ENCODE data around the gene GNAQ.

The GNAQ gene

DNA sequence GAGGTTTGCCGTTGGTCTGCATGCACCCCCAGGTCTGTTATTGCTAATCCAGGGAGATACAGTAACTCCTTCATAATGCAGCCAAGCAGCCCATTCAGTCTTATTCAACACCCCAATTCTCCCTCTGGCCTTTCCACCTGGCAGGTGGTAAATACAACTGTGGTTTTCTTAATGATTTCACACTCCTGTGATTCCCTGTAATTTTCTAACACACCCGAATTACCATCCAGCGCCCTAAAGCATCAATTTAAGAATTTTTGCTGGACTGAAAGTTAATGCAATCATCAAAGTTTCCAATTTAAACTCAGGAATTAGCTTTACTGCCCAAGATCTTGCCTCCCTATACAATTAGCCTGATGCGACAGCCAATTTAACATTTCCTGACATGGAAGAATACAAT, 62.5 kb downstream of the GNAQ start:
- DNase-seq = no peak

DNA sequence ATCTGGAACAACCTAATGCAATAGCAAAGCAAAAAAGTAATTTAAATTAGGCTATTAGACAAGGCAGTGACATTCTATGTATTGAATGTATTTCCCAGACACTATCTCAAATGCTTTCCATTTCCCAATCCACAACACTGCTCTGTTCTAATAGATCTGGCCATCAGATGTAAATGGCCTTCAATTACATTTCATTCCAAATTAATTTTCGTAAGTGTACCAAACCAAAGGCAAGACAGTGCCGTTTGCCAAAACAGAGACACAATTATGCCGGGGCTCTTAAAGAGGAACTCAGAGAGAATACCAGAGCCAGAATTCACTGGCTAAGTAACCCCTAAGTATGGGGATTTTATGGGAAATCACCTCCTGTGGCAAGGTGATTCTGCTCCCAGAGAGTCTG, 63.1 kb downstream of the GNAQ start:
- no peak for DNase-seq

DNA sequence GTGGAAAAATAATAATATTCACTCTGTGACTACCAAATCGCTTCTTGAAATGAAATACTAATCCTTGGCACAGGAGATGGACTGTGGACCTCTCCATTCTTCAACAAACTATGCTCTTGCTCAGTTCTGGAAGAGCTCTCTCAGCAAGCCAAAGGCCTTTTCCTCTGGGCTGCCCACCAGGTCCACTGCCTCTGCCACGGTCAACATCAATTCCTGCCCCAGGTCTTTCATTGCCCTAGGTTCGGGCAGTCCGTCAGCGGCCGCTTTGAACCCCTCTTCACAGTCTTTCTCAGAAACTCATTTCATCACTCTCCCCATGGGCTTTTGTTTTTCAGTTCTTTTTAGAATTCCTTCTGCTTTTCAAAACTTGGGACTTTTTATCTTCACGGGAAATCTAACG, 64.9 kb downstream of the GNAQ start:
- DNase-seq = no peak

DNA sequence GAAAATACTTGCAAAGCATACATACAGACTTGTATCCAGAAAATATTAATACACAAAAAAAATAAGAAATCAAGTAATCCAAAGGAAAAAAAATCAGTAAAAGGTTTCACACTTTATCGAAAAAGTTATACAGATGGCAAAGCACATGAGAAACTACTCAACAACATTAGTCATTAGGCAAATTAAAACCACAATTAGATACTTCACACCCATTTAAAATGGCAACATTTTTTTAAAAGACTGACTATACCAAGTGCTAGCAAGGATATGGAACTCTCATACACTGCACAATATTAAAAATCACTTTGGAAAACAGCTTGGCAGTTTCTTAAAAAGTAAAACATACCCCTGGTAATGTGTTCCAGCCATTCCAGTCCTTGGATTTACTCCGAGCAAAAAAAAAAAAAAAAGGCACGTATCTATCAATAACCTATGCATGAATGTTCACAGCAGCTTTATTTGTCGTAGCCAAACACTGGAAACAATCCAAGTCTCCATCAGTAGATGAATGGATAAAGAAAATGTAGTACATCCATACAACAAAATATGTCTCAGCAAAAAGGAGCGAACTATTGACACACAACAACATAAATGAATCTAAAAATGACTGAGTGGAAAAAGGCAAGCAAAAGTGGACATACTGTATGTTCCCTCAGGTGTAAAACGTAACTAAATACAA, 66.0 kb downstream of the GNAQ start:
- DNase-seq = peak; percentile 35

DNA sequence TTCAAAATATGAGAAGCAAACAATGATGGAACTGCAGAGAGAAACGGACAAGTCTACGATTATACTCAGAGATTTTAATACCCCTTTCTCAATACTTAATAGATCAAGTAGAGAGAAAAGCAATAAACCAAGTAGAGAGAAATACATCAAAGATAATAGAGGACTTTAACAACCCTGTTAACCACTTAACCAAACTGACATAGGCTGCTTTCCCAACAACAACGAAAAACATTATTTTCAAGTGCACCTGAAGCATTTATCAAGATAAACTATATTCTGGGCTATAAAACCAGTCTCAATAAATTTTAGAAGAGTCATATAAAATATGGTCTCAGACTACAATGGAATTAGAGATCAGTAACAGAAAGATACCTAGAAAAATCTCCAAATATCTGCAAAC, 67.4 kb downstream of the GNAQ start:
- DNase-seq = no peak

DNA sequence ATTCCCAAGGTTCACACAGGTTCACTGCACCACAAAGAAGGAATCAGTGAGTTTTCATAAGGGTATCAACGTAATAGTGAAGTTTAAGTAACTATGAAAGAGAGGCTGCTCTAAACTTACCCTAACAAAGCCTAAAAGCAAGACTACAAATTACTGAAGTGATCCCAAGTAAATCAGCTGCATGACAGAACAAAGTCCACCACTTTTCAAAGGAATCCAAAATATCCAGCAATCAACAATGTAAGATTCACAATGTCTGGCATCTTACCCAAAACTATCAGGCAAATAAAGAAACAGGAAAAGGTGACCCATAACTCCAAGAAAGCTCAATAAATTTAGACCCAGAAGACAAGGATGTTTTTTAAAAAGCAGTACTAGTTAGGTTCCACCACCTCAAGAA, 70.1 kb downstream of the GNAQ start:
- DNase-seq = no peak

DNA sequence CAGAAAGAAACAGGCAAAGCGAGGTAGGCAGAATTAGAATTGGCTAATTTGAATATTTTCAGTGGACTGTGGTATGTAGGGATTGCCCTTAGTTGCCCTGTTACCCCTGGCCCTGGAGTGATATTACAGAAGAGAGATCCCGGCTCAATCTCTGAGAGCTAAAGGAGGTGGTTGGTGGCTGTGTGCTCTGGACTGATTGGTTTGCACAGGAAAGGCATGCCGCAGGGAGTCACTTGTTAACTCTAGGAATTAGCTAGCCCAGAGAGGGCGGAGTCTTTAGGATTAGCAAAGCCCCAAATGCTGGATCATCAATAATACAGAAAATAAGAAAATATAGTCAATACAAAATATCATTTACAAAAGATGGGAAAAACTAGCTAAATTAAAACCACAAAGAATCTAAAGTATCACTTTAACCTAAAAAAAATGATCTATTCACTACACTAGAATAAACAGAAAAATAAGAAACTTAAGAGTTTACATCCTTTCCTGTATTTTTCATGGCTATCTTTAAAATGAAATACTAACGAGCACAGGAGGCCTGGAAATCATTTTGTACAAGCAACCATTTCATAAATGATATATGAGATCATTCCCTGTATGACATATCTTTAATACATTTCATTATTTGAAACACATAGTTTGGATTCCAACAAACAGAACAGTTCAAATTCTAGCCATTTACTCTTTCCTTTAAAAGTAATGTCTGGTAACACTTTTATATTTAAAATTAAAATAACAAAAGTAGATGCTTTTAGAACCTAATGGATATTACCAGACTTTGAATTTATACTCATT, 71.1 kb downstream of the GNAQ start:
- DNase-seq = no peak

DNA sequence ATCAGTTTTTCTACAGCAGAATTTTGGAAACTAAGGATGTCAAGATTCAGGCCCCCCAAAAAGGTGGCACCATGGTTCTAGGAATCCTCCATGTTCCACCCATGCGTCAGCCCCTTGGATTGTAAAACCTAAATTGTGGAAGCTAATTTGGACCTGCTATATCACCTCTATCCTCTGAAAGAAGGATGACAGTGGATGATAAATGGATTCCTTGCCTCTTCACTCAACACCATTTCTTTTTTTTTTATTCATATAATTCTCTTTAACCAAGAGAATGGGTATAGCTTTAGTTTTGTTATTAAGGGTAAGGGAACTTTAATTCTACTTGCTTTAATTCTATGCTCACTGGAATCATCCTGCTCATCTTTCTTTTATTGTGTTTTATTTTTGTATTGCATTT, 71.8 kb downstream of the GNAQ start:
- DNase-seq = no peak

DNA sequence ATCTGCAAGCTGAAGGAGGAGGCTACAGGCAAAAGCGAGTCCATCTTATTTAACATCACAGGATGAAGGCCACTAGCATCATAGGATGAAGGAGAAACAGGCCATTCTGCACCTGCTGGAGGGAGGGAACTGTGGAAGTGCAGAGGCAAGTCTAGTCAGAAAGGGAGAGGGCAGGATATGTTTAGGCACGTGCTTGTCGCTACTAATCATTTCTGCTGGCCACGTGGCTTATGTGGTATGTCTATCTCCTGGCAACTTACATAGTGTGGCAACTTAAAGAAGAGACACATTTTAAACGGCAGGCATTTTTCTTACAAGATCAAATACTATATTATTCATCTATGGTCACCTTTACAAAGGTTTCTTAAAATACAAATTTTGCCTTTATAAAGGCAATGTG, 74.0 kb downstream of the GNAQ start:
- DNase-seq = no peak

DNA sequence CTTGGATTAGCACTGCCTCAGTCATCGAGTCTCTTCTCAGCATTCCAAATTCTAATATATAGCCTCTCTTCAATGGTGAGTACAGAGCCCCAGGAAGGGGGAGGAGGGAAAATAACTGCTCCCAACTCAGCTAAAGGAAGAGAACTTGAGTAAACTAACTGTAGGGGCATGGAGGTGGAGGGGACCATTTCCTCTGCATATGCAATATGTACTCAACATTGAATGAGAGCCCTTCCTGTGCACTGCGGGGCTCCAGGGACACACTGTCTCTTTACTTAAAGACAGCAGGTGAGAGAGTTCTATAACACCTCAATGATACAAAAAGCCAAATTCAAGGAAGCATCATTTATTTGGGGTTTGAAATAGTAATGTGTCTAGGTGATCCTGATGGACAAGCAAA, 75.1 kb downstream of the GNAQ start:
- DNase-seq = no peak

DNA sequence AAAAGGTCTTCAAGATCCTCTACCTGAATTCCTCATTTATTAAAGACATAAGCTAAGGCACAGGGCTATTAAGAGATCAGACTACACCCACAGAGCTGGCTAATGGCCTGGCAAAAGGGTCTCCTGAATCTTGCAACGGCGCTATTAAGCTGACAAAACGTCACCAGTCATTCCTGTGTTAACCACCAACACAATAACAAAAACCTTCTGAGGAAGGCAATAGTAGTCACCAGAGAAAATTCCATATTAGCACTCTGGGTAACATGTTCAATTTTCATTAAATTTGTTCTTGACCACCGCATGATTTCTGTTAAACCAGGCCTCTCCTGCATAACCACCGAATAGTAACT, 77.0 kb downstream of the GNAQ start:
- DNase-seq = no peak

DNA sequence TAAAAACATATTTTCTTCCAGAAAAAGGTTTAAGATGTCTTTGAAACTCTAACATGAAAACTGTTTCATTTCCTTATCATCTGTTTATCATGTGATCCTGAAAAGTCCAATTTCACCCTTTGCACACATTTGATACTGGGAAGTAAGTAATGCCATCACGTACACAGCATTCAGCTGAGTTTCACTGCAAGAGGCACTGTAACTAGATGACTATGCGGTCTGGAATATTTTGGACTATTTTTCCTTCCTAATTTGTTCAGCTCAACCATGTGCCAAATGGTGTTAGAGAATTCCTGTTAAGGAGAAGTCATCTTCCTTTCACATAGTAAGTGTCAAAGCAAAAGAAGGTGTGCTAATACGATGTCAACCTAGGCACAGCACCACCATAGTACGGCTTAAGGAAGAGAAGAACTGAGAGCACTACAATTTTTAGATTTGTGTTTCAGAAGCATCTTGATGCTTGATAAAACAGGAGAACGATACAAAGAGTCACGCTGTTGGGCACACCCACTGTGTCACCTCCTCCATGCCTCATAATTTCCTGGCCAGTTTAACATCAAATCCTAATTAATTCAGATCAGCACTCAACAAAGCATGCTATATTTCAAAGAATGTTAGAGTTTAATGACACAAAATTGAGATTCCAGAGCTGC, 77.5 kb downstream of the GNAQ start:
- no peak for DNase-seq

DNA sequence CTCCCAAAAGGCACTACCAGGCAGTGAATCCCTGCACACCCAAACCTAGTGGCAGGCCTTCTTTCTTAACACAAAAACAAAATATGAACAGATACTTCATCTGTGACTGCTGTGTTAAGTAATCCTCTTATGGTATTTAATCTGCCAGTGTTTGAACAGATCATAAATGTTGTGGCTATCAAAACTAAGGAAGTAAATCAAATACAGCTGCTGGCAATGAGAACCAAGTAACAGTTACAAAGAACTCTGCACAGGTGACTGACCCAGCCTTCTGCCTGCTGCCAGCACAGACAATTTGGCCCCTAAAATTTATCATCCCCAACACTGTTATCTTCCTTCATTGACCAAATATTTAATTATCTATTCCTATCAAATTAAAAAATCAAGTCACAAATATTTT, 78.0 kb downstream of the GNAQ start:
- DNase-seq = peak; percentile 58

DNA sequence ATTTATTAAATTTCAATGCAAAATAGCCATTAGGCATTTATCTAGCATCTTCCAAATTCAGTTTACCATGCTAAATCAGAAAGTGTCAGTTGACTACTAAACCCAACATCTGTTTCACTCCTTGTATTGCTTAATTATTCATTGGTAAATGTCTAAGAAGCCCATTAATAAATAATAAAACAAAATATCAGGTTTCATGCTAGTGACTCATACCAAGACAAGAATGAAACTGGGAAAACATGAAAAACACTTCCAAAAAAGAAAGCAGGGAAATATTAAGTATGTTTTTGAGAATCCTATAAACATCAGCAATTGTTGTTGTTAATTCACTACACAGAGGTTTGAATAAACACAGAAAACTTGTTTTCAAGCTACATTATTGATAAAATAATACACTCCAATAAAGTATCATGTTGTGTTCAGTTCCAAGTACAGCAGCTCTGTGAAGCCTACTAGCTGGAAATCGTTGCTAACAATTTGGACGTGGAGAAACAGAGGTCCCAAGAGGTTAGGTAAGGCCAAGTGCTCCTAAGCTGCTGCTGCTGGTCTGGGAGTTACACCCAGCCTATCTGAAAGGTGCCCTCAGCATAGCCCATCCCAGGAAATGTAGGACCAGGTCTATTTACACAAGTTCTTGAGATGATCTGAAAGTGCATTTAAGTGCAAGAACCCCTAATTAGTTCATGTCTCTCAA, 78.8 kb downstream of the GNAQ start:
- DNase-seq = peak; percentile 54

DNA sequence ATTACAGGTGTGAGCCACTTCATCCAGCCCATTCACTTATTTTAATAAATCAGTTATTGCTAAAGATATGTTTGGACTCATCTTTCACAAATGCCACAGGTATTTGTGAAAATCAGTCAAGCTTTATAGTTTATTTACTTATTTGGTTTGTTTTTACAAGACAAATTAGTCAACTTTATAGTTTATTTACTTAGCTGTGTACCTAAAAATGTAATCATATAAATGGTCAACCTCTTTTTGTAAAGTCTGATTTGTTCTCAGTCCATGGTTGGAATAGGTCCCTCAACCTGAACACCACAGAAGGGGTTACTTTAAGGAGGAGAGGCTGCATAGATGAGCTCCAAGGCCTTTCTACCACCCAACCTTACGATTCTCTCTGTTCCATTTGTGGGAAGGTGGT, 80.2 kb downstream of the GNAQ start:
- no peak for DNase-seq

DNA sequence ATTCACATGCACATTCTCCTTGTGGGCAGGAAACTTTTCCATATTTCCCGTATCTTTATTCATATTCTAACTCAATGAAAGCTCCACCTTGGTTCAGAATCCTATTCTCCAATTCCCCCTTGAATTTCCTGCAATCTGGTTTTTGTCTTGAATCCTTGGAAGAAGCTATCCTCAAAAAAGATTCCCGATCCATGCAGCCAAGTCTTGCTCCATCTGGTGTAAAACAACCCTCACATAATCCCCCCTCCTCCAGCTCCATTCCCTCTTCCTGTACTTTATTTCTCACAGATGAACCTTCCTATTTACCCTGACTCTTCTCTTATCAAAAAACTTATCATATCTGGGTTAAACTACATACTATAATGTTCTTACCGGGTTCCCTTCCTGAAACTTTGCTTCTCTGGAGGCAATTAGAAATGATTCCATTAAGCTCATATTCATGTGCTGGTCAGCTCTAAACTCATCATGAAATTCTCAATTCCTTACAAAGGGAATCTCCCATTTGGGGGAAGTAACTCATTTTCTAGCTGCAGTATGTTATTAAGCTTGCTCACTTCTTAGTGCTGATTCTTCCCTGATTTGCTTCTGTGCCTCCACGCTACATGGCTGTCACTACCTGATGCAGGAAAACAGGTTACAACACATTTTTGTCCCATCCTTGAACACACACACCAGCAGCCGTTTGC, 81.7 kb downstream of the GNAQ start:
- DNase-seq = no peak

DNA sequence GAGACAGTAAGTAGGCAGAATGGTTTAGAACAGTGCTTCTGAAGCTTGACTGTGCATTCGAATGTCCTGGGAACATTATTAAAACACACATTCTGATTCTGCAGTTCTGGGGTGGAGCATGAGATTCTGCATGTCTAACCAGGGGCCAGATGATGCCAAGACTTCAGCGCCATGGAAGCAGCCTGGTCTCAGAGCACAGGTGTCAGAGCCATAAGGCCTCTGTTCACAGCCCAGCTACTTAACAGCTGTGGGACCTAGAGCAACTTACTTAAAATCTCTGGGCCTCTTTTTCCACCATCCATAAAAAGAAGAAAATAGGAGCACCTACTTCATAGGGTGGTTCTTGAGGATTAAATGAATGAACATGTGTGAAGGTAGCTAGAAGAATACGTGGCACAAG, 84.0 kb downstream of the GNAQ start:
- no peak for DNase-seq

DNA sequence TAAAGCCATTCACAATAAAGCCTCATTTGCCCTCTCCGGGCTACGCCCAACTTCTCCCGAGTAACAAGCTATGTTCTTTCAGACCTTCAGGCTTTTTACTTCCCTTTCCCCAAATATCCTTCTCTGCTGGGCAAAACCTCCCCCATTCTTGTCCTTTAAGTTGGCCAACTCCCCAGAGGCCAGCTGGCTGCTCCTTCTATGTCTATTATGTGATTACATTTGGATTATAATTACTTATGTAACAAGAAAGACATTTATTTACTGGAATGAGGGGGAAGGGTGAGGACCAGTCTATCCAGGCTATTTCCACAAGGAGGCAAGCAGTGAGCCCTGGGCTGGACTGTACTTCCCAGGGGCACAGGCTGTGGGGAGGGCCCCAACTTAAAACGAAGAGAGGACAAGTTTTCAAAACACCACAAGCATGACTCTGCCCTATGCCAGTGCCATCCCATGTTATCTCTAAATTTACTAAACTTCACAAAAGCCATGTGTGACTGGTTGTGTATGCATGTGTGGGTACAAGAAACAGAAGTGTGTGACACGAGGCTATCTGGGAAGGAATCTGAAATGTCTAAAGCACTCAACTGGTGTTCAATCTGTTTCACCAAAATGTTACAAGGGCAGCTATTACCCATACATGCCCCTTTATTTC, 84.5 kb downstream of the GNAQ start:
- DNase-seq = peak; percentile 66

DNA sequence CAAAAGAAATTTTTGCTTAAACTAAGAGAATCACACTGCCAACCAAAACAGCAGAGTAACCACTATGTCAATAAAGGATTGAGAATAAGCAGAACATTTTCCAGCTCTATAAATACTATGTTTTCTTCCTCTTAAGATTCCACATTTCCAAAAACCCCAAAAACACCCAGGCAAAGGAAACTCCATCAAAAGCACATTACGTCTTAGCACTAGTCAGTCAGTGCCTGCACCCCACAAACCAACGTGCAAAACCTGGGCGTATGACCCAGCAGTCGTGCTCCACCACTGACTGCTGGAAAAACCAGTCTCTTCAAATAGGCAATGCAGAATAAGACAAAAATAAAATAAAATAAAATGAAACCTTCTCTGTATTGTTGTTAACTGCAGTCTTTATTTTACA, 85.3 kb downstream of the GNAQ start:
- DNase-seq = no peak

DNA sequence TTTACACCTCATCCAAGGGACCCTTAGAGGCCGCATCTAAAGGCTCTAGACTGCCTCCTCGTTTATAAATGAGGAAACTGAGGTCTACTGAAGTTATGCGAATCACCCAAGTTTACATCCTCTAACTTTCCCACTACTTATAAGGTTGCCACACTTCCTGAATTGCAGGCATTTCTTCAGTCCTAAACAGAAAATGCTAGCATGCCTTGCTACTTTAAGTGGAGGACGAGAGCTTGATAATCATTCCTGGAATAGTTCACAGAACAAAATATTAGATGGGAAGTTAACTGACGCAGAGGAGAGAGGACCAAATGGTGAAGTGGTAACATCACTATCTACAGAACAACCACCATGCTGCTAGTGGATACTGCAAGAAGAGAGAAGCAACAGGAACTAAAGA, 85.8 kb downstream of the GNAQ start:
- no peak for DNase-seq

DNA sequence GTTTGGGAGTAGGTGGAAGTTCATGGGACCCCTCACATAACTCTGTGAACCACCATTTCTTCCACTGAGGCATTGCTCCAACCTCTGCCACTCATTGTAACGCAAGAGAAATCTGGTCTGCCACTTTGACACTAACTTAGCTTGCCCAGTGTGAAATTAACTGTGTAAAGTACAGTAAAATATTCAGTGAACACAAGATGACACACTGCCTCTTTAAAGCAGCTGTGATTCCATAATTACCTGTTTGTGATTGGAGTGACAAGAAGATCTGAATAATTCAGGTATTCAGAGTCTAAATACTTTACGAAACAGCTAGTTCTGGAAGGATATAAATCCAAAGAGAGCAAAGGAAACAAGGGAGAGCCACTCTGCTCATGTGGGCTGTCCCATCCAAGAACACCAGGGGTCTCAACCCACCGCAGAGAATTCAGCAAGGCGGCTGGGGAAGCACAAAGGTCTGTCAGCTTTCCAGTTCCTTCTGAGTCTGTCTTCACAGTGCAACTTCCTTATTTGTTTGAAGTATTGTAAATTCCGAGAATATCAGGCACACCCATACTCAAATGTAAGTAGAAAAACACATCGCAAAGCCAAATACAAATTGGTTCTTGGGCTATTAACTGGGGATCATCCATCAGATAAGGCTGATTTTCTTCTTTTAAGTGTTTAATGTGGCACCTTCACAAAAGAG, 86.9 kb downstream of the GNAQ start:
- DNase-seq = no peak

DNA sequence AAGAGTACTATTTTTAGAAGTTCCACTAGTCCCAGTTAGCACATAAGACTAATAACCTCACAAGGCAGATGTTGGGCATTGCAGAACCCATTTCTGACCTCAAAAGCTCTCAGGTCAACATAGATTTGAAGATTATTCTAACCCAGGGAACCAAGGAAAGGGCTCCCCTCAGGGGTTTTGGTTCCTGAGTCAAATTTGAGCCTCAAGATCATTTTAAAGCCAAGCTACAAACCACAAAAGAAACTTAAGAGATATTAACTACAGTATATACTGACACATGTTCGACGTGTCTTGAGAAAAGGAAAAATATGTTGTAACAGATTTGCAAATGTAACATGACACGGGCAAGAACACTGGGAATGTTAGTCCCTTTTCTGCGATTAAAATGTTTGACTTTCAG, 88.6 kb downstream of the GNAQ start:
- DNase-seq = no peak

Measured in NCI-H2029 (cell line).